ENCODE data around the gene SNRPN. TPM values are rescaled to one million over a fixed set of nuclear protein-coding genes. Genes with fewer than 3 reads are reported as not detected.

SNRPN gene
- total and polyA plus RNA-seq, 7 donors = 65.4 to 240 (median 108) TPM

DNA sequence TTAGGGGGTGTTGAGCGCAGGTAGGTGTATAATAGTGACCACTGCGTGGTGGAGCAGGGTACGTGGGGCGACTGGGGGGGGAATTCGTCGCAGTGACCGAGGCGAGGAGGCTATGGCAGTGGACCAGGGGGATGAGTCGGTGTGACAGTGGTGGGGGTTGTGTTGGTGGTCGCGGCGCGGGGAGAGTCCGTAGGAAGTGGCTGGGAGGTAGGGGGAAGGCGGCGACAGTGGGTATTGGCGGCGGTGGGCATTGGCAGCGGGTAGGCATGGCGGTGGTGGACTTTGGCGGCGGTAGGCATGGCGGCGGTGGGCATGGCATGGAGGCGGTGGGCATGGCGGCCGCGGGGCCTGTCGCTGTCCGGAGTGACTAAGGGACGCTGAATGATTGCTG, 739 bp downstream of the SNRPN start:
- Histone ChIP-seq H3K4me3 (peak overlapping the region; percentile 75), H3K27ac (peak overlapping the region; percentile 85), H3K36me3 (ENCODE audit: insufficient read depth in 1 of 2, low read depth in 1 of 2) (no peaks in the 10 kb centered on the region), H3K27me3 (ENCODE audit: insufficient read depth in 3 of 3, low read length in 2 of 3) (no peaks in the 10 kb centered on the region), H3K4me1 (peaks cover 7% of the 10 kb centered on the region), H3K9me3 (no peaks in the 10 kb centered on the region)
- intact Hi-C loops (cut with DNase I) = no loop called here
- WGBS, 3 donors = 43 to 54% (median 47%) methylated on average over 22 to 31 of the region's 31 CpGs
- TF ChIP-seq, protein P1, sequence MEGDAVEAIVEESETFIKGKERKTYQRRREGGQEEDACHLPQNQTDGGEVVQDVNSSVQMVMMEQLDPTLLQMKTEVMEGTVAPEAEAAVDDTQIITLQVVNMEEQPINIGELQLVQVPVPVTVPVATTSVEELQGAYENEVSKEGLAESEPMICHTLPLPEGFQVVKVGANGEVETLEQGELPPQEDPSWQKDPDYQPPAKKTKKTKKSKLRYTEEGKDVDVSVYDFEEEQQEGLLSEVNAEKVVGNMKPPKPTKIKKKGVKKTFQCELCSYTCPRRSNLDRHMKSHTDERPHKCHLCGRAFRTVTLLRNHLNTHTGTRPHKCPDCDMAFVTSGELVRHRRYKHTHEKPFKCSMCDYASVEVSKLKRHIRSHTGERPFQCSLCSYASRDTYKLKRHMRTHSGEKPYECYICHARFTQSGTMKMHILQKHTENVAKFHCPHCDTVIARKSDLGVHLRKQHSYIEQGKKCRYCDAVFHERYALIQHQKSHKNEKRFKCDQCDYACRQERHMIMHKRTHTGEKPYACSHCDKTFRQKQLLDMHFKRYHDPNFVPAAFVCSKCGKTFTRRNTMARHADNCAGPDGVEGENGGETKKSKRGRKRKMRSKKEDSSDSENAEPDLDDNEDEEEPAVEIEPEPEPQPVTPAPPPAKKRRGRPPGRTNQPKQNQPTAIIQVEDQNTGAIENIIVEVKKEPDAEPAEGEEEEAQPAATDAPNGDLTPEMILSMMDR (IDR thresholded peaks at IDR 0.05) = no peak
- ATAC-seq (peak; percentile 24 to 60 (median 26)), DNase-seq (peak; percentile 33 to 60)

DNA sequence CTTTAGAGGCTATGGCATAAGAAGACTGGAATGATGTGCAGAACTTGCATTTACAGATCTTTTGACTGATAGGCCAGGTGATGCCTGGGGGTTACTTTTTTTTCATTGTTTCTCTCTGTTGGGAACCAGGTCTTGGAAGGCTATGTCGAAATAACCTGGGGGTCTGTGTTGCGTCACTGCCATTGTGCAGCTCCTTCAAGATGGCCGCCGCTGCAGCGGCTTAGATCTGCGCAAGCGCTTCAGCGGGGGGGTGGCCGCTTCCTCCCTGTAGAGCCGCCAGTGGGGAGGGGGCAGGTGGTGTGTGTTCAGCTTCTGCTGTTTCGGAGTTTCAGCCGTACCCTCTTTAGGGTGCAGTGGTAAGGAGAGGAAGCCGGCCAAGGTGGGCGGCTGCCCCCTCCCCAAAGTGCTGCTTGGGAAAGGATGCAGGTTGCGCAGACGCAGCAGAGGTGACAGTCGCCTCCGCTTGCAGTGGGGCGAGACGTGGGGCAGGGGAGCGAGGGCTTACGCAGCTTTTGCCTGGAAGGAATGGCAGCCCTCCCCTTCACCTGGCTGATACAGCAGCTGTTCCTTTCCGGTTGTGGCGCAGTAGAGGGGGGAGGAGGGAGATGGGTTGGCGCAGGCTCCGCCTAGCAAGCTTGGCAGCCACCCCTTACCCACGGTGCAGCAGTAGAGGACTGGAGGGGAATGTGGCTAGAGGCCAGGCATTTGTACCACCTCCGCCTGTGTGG, 1.5 kb downstream of the SNRPN start:
- Histone ChIP-seq H3K9me3 (no peaks in the 10 kb centered on the region), H3K27me3 (ENCODE audit: insufficient read depth in 3 of 3, low read length in 2 of 3) (no peaks in the 10 kb centered on the region), H3K36me3 (ENCODE audit: insufficient read depth in 1 of 2, low read depth in 1 of 2) (no peaks in the 10 kb centered on the region), H3K27ac (peak overlapping the region; percentile 85), H3K4me1 (peaks cover 7% of the 10 kb centered on the region), H3K4me3 (peak overlapping the region; percentile 75)
- 47 to 52% (median 51%) methylated on average over 28 of the region's 28 CpGs for WGBS, 3 donors
- intact Hi-C loops (cut with DNase I) = no loop called here
- TF ChIP-seq, protein P1 (IDR thresholded peaks at IDR 0.05) = no peak
- DNase-seq (peak; percentile 72 to 89), ATAC-seq (peak; percentile 84 to 88 (median 86))

DNA sequence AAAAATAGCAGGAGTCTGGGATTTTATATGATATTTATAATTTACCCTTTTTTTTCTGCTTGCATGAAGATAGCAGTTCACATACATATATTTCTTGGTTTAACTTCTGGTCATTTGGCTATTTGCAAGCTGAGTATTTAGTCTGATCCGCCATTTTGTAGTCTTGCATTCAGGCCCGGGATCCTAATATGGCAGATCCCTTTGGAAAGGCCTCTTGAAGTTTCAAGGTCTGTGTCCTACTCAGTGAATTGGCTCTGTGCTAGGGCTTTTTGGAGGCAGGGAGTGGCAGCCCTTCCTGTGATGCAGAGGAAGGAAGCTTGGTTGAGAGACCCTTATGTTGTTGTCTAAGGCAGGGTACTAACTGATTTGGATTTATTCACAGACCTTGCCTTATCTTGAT, 2.9 kb downstream of the SNRPN start:
- Histone ChIP-seq H3K27me3 (ENCODE audit: insufficient read depth in 3 of 3, low read length in 2 of 3) (no peaks in the 10 kb centered on the region), H3K27ac (peak overlapping the region; percentile 85), H3K4me1 (peaks cover 7% of the 10 kb centered on the region), H3K4me3 (peak overlapping the region; percentile 75), H3K9me3 (no peaks in the 10 kb centered on the region), H3K36me3 (ENCODE audit: insufficient read depth in 1 of 2, low read depth in 1 of 2) (peaks cover 0 to 8% of the 10 kb centered on the region in 2 donors)
- WGBS, 3 donors = 63 to 72% (median 65%) methylated on average over 2 of the region's 2 CpGs
- TF ChIP-seq, protein P1 (IDR thresholded peaks at IDR 0.05) = no peak
- intact Hi-C loops (cut with DNase I) = no loop called here
- DNase-seq = no peak
- no peak for ATAC-seq

DNA sequence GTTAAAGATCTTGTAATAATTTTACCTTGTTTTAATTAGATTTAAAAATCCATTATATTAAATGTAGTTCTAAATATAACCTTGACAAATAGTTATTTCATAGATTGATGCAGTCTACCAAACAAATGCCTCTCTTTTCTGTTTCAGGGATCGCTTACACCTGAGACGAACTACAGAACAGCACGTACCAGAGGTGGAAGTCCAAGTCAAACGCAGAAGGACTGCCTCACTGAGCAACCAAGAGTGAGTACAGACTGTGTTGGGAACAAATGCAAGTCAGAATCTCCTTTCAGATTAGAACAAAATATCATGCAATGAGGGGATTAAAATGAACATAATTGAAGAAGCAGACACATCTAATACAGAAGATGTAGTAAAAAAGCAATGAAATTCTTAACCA, 7.2 kb downstream of the SNRPN start:
- intact Hi-C loops (cut with DNase I) = no loop called here
- WGBS, 3 donors = 52 to 61% (median 59%) methylated on average over 4 of the region's 4 CpGs
- TF ChIP-seq, protein P1 (IDR thresholded peaks at IDR 0.05) = no peak
- Histone ChIP-seq H3K4me3 (no peak overlapping the region), H3K9me3 (no peaks in the 10 kb centered on the region), H3K27ac (no peak overlapping the region), H3K27me3 (ENCODE audit: insufficient read depth in 3 of 3, low read length in 2 of 3) (no peaks in the 10 kb centered on the region), H3K36me3 (ENCODE audit: insufficient read depth in 1 of 2, low read depth in 1 of 2) (peaks cover 0 to 32% of the 10 kb centered on the region in 2 donors), H3K4me1 (peaks cover 5% of the 10 kb centered on the region)
- ATAC-seq = peak in 2 of 4 donors; percentile 84 to 88
- no peak for DNase-seq

Data from psoas muscle (tissue), 8 donors.